Suppressor macrophage treated with lipopolysaccharide for 4 hours (primary cell): ENCODE measurements around the gene RLN3.
"Not testable (repeated sequence)": the region's sequence is repeated elsewhere in the genome, so short reads cannot be mapped to it uniquely, and the experiment has no call there.

ENCODE experiments used
- DNase-seq: peaks from one replicate; pipeline ENCODE4 v3.0.0-alpha.2; 2020

The RLN3 gene

GRCh38 chr19:13995878-13996765 is 31.8 kb upstream of the RLN3 start:
- DNase-seq = no peak

- DNase-seq = no peak
Observed at GRCh38 chr19:13996928-13997630, 30.9 kb upstream of the RLN3 start.

GRCh38 chr19:13997631-13997962 is 30.4 kb upstream of the RLN3 start:
- no peak for DNase-seq

- no peak for DNase-seq
Observed at GRCh38 chr19:13998426-13998825, 29.5 kb upstream of the RLN3 start.

GRCh38 chr19:13999085-13999484 is 28.9 kb upstream of the RLN3 start:
- DNase-seq = no peak

- DNase-seq = no peak
Observed at GRCh38 chr19:14000691-14001375, 27.1 kb upstream of the RLN3 start.

- DNase-seq = no peak
Observed at GRCh38 chr19:14002571-14003250, 25.2 kb upstream of the RLN3 start.

GRCh38 chr19:14003251-14004055 is 24.5 kb upstream of the RLN3 start:
- DNase-seq = peak; percentile 39

- DNase-seq = peak; percentile 86
Observed at GRCh38 chr19:14004619-14005348, 23.2 kb upstream of the RLN3 start.

- peak; percentile 90 for DNase-seq
Observed at GRCh38 chr19:14005349-14006084, 22.4 kb upstream of the RLN3 start.

GRCh38 chr19:14006085-14006765 is 21.7 kb upstream of the RLN3 start, which contains the start of gene RFX1:
Gene RFX1, minus strand, starts transcription at chr19:14006320. Its CDS starts 12,477 bp downstream, at chr19:13993843.
- peak; percentile 99 for DNase-seq

GRCh38 chr19:14006766-14007562 is 21.0 kb upstream of the RLN3 start:
- no peak for DNase-seq

GRCh38 chr19:14012378-14012915 is 15.5 kb upstream of the RLN3 start:
- DNase-seq = no peak

- no peak for DNase-seq
Observed at GRCh38 chr19:14015524-14016035, 12.4 kb upstream of the RLN3 start.

- DNase-seq = peak; percentile 40
Observed at GRCh38 chr19:14019100-14019499, 8.8 kb upstream of the RLN3 start.

- not testable (repeated sequence) for DNase-seq
Observed at GRCh38 chr19:14019739-14020138, 8.2 kb upstream of the RLN3 start.

- DNase-seq = no peak
Observed at GRCh38 chr19:14021474-14021873, 6.5 kb upstream of the RLN3 start.

GRCh38 chr19:14022469-14022868 is 5.5 kb upstream of the RLN3 start:
- DNase-seq = no peak
